Hematopoietic multipotent progenitor cell treated with erythropoietin and hydrocortisone succinate and interleukin-3 and kit ligand, for 15 days (in vitro differentiated cells): ENCODE measurements around the gene PES1.
"Not testable (repeated sequence)": the region's sequence is repeated elsewhere in the genome, so short reads cannot be mapped to it uniquely, and the experiment has no call there.

Experiments used
- DNase-seq: peaks from one replicate; pipeline ENCODE4 v3.0.0-alpha.2; 2015; ENCODE audit warnings: low spot score

PES1 gene

GRCh38 chr22:30574095-30574981 lies 17.4 kb downstream of the PES1 start, which contains the start of gene GAL3ST1:
Gene GAL3ST1, minus strand, starts transcription at chr22:30574665. Its CDS starts 17,273 bp downstream, at chr22:30557392.
- DNase-seq: no peak

DNA sequence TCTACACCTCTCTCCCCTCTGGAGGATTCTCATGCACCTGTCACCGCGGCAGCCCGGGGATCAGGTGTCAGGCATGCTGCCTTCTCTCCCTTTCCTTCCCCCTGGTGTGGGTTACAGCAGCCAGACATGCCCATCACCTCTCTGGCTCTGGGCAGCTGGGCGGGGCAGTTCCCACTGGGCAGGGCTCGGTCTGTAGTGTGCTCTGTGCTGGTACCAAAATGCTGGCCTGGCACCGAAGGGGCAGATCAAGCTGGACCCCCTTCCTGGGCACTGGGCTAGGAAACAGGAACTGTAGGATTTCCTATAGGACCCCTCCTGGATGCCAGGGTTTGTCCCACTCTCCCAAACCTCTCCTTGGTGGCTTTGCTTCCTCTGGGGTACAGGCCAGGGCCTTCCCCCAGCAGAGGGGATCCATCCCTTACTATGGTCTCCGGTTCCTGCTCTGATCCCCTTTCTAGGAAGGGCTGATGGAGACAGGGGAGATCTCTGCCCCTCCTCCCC lies 18.1 kb downstream of the PES1 start:
- no peak for DNase-seq

DNA sequence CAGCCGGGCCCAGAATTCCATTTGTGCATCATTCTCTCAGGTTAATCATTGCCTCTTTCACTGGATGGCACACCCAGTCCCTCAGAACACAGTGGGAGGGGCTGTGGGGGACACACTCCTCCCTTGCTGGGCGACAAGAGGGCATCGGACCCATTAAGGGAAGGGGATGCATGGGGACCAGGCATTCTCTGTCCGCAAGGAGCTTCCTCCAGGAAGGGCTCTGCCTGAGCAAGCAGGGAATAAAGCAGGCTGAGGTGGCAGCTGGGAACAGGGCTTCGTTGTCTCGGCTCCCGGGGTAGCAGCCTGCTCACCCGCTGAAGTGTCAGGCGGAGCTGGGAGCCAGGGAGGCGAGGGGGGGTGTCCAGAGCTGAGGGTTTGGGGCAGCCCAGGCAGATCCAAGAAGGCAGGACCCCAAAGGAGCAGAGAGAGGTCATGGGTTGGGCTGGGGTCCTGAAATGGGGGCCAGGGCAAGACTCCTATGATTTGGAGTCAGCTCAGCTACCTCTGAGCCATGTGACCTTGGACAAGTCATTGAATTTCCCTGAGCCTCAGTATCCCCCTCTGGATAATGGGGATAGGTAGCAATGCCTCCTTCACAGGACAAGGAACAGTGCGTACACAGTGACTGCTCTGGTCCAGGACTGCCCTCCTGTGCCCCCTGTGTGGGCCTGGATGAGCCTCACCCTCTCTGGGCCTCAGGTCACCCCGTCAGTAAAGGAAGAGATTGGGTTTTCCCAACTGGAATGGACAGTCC lies 18.7 kb downstream of the PES1 start:
- no peak for DNase-seq

DNA sequence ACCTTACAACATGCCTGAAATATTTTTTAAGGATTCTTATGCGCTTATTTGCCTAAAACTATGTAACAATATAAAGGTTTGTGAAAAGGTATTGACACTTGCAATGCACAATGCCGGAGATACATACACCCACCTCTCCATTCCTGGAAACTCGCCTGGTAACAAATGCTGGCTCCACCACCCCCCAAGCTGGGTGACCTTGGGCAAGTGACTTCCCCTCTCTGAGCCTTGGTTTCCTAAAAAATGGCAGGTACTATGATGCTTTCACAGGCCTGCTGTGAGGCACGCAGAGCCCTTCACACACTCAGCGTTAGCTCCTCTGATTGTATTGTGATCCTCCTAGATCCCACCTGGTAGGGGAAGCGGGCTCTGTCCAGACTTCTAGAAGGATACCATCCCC lies 19.5 kb downstream of the PES1 start:
- DNase-seq: no peak

DNA sequence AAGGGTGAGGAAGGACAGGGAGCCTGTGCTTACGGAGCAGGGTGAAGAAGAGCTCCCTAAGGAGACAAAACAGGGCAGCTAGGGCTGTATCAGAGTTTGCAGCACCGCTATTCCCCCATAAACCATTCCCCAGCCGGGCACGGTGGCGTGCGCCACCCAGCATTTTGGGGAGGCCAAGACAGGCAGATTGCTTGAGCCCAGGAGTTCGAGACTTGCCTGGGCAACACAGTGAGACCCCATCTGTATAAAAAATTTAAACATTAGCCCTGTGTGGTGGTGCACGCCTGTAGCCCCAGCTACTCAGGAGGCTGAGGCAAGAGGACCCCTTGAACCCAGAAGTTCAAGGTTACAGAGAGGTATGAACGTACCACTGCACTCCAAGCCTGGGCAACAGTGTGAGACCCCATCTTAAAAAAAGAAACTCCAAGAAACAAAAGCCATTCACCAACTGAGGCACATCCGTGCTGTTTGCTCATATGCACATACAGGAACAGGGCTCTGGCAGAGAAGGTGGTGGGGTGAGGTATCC lies 22.0 kb downstream of the PES1 start:
- no peak for DNase-seq

DNA sequence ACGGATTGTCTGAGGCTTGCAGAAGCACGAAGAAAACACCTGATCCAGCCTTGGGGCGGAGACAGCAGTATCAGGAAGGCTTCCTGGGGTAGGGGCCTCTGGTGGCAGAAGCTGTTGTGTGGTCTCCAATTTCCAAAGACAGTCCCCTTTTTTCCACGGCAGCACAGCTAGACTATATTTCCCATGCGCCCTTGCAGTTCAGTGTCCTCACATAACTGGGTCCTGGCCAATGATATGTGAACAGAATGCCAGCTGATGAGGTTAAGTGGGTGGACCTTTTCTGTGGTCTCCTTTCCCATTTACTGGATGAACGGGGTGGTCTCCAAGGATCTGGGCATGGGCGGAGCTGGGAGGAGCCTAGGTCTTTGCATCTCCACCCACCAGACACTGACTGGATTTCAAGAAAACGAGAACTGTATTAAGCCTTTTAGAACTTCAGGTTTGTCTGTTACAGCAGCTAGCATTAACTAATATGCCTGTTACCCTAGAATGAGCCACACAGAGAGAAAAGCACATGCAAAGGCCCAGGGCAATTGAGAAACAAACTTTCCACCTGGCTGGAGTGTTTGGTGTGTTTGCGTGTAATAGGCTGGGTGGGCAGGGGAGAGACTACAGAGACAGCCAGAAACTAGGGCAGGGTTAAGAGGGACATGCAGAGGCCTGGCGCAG lies 23.4 kb downstream of the PES1 start:
- DNase-seq: no peak

DNA sequence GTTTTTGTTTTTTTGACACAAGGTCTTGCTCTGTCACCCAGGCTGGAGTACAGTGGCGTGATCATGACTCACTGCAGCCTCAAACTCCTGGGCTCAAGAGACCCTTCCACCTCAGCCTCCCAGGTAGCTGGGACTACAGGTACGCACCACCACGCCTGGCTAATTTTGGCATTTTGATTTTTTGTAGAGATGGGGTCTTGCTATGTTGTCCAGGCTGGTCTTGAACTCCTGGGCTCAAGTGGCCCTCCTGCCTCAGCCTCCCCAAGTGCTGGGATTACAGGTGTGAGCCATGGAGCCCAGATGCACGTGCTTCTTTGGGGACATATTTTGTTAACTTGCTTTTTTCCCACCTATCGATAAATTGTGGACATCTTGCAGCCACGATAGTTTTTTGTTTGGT lies 24.4 kb downstream of the PES1 start:
- not testable (repeated sequence) for DNase-seq

GRCh38 chr22:30566125-30566524 lies 25.6 kb downstream of the PES1 start:
- no peak for DNase-seq

GRCh38 chr22:30565341-30565740 lies 26.4 kb downstream of the PES1 start:
- no peak for DNase-seq

GRCh38 chr22:30564761-30565119 lies 27.0 kb downstream of the PES1 start:
- no peak for DNase-seq

GRCh38 chr22:30564045-30564760 lies 27.5 kb downstream of the PES1 start:
- DNase-seq: peak; percentile 46

- DNase-seq: peak; percentile 78
These were observed 29.3 kb downstream of the PES1 start for GRCh38 chr22:30562366-30562765.

- DNase-seq: peak; percentile 51
These were observed 30.1 kb downstream of the PES1 start for GRCh38 chr22:30561402-30562189.

DNA sequence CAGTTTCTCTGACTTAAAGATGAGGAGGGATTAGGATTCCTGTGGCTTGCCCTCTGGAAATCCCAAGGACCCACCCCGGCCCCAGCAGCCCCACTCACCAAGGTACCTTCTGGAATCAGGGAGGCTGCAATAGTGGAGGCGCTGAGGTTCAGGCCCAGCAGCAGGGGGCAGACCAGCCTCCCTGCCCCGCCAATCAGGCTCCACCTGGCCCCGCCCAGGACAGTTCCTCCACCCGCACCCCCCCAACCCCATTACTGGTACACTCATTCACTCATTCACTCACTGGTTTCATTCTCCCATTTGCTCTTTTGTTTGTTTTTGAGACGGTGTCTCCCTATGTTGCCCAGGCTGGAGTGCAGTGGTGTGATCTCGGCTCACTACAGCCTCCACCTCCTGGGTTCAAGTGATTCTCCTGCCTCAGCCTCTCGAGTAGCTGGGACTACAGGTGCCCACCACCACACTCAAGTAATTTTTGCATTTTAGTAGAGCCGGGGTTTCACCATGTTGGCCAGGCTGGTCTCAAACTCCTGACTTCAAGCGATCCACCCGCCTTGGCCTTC lies 31.0 kb downstream of the PES1 start:
- DNase-seq: peak; percentile 65

GRCh38 chr22:30559889-30560288 lies 31.8 kb downstream of the PES1 start:
- DNase-seq: no peak

- DNase-seq: no peak
These were observed 34.5 kb downstream of the PES1 start for GRCh38 chr22:30557243-30557642.

GRCh38 chr22:30556388-30556787 lies 35.3 kb downstream of the PES1 start:
- peak; percentile 38 for DNase-seq

DNA sequence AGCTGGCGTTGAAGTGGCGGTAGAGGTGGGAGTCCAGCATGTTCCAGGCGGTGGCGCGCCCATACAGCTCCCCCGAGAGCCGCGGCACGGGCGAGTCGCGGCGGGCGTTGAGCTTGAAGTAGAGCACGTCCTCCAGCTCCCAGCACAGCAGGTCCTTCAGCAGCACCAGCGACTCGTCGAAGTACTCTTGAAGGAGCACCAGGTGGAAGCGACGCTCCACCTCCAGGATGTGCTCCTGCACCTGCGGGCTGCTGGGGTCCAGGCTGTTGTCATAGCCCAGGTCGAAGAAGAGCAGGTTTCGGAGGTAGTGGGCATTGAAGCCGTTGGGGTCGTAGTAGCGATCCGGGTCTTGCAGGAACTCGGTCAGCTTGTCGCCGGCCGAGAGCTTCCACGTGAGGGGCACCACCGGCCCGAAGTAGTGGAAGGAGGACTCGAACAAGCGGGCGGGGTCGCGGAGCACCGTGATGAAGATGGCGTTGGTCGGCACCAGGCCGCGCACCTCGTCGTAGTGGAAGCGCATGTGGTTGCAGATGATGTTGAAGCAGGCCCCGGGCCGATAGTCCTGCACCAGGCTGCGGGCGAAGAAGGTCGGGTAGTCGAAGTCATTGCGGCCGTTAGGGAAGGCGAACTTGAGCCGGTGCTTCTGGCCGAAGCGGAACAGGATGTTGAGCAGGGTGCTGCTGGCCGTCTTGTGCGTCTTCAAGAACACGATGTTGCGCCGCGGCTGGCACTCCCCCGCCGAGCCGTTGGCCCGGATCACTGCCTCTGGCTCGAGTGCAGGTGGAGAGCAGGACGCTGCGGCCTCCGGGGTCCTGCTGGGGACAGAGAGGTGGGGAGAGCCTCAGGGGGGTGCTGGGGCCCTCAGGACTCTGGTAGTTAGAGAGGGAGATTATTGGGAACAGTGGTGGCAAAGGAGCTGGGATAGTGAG lies 36.2 kb downstream of the PES1 start:
- DNase-seq: no peak

DNA sequence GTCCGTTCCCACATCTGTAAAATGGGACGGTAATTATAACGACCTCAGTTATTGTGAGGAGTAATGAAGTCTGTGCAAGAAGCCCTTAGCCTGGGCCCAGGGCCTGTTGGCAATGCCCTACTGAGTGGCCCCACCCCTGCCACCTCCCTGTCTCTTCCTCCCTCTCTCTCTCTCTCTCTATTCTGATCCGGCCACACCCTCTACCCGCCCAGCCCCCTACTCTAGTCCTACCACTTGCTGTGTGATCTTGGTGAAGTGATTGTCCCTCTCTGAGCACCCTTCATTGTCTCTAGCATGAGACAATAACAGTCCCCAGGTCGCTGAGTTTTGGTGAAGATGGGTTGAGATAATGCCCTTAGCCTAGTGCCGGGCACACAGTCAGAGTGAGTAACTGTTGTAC lies 37.7 kb downstream of the PES1 start:
- DNase-seq: no peak
